WTC11 (cell line): Measurements from ENCODE around the gene MUC2. TPM values are rescaled to one million over a fixed set of nuclear protein-coding genes. Genes with fewer than 3 reads are reported as not detected.

Source experiments
- ATAC-seq: fragments of 200-7000 bp; cut with Tn5 transposase; 2 replicates; pipeline ENCODE4 v1.10.0; 2021; ENCODE audit warnings: mild to moderate bottlenecking, moderate library complexity
- CTCF ChIA-PET: fragments of 300-600 bp; sonication (Branson Sonifier 250); formaldehyde crosslinking; loops from one replicate; lab custom pipeline; 2021; ENCODE audit warnings: antibody characterized with exemption; lab: Charles Lee
- POLR2A ChIA-PET: fragments of 350-600 bp; sonication (Branson Sonifier 250); formaldehyde crosslinking; loops from one replicate; lab custom pipeline; 2021; ENCODE audit warnings: antibody characterized with exemption; lab: Charles Lee
- DNase-seq: peaks from one replicate; pipeline ENCODE4 v3.0.0; 2021; ENCODE audit warnings: low spot score
- H3K27ac Mint-ChIP-seq: 2 replicates; pipeline ENCODE4 v1.8.0; 2021; ENCODE audit warnings: mixed read lengths
- H3K27me3 Mint-ChIP-seq: 2 replicates; pipeline ENCODE4 v1.8.0; 2021; ENCODE audit warnings: low read depth, mild to moderate bottlenecking, moderate library complexity, mixed read lengths
- H3K36me3 Mint-ChIP-seq: 2 replicates; pipeline ENCODE4 v1.8.0; 2021; ENCODE audit warnings: mixed read lengths
- H3K4me1 Mint-ChIP-seq: 2 replicates; pipeline ENCODE4 v1.8.0; 2022; ENCODE audit warnings: mixed read lengths
- H3K4me3 Mint-ChIP-seq: 2 replicates; pipeline ENCODE4 v1.8.0; 2021; ENCODE audit warnings: mild to moderate bottlenecking, moderate library complexity, mixed read lengths
- H3K9me3 Mint-ChIP-seq: 2 replicates; pipeline ENCODE4 v1.8.0; 2021; ENCODE audit warnings: mixed read lengths
- CREB1 ChIP-seq: sonication (generic); formaldehyde crosslinking; IDR thresholded peaks from 2 replicates; pipeline ENCODE4 v1.8.0; 2023; ENCODE audit warnings: mild to moderate bottlenecking, missing genetic modification reagents
- EMX1 ChIP-seq: fragments of 250-450 bp; sonication (Bioruptor Pico); IDR thresholded peaks from 2 replicates; pipeline ENCODE4 v1.8.0; 2021; ENCODE audit warnings: mild to moderate bottlenecking
- GTF2I ChIP-seq: fragments of 250-450 bp; sonication (Bioruptor Pico); conservative IDR thresholded peaks from 2 replicates; pipeline ENCODE4 v1.4.0; 2021; ENCODE audit warnings: mild to moderate bottlenecking
- JUN ChIP-seq: sonication (generic); formaldehyde crosslinking; IDR thresholded peaks from 2 replicates; pipeline ENCODE4 v1.8.0; 2023; ENCODE audit warnings: mild to moderate bottlenecking, missing genetic modification reagents
- MXD4 ChIP-seq: fragments of 250-450 bp; sonication (Bioruptor Pico); IDR thresholded peaks from 2 replicates; pipeline ENCODE4 v1.8.0; 2021; ENCODE audit warnings: mild to moderate bottlenecking, moderate library complexity, borderline replicate concordance
- MYBL2 ChIP-seq: sonication (generic); formaldehyde crosslinking; IDR thresholded peaks from 2 replicates; pipeline ENCODE4 v1.8.1; 2023; ENCODE audit warnings: mild to moderate bottlenecking, moderate library complexity, missing genetic modification reagents
- NR1H2 ChIP-seq: sonication (generic); formaldehyde crosslinking; IDR thresholded peaks from 2 replicates; pipeline ENCODE4 v1.9.0; 2021; ENCODE audit warnings: mild to moderate bottlenecking, moderate library complexity, missing genetic modification reagents
- RELA ChIP-seq: sonication (generic); formaldehyde crosslinking; IDR thresholded peaks from 2 replicates; pipeline ENCODE4 v1.8.1; 2022; ENCODE audit warnings: missing genetic modification reagents, mild to moderate bottlenecking, borderline replicate concordance
- SMAD4 ChIP-seq: sonication (generic); formaldehyde crosslinking; IDR thresholded peaks from 2 replicates; pipeline ENCODE4 v1.8.0; 2022; ENCODE audit warnings: mild to moderate bottlenecking, missing genetic modification reagents
- TEAD1 ChIP-seq: sonication (generic); formaldehyde crosslinking; IDR thresholded peaks from 2 replicates; pipeline ENCODE4 v1.8.0; 2022; ENCODE audit warnings: mild to moderate bottlenecking, missing genetic modification reagents
- total RNA-seq: library from RNA; stranded (reverse); gene quantifications from 3 replicates; pipeline ENCODE4 v1.2.3, GENCODE V29; 2021
- TF ChIP-seq, protein P1 (sequence below): sonication (generic); formaldehyde crosslinking; IDR thresholded peaks from 2 replicates; pipeline ENCODE4 v1.8.1; 2023; ENCODE audit warnings: mild to moderate bottlenecking, missing genetic modification reagents
- TF ChIP-seq, protein P2 (sequence below): sonication (generic); formaldehyde crosslinking; IDR thresholded peaks from 2 replicates; pipeline ENCODE4 v1.8.1; 2023; ENCODE audit warnings: mild to moderate bottlenecking, missing genetic modification reagents, borderline replicate concordance
- TF ChIP-seq, protein P3 (sequence below): fragments of 250-450 bp; sonication (Bioruptor Pico); IDR thresholded peaks from 2 replicates; pipeline ENCODE4 v1.9.0; 2021; ENCODE audit warnings: mild to moderate bottlenecking
- TF ChIP-seq, protein P4 (sequence below): sonication (generic); formaldehyde crosslinking; IDR thresholded peaks from 2 replicates; pipeline ENCODE4 v1.8.1; 2023; ENCODE audit warnings: mild to moderate bottlenecking, moderate library complexity, missing genetic modification reagents
- TF ChIP-seq, protein P5 (sequence below): sonication (generic); formaldehyde crosslinking; IDR thresholded peaks from 2 replicates; pipeline ENCODE4 v1.8.0; 2022; ENCODE audit warnings: mild to moderate bottlenecking, missing genetic modification reagents

Gene MUC2
- total RNA-seq, 1 experiment from 2014 or later: 0.22 TPM

DNA sequence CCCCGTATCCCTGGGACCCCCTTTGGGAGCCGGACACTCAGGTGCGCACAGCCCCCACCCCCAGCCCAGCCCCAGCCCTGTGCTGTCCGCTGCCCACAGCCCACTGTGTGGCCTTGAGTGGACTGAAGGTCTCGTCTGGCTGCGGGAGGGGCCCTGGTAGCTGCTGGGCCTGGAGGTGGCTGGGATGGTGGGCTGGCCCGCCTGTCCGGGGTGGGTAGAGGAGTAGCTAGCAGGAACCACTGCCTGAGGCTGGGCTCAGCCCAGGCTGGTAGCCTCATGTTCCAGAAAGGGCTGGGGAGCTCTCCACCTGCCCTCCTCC is 33.6 kb upstream of the MUC2 start:
- CTCF ChIA-PET: interaction anchor here (1.0 kb wide), 1 partner anchor 10 kb away, joined by 4 read pairs; no protein-coding TSS in a partner anchor

DNA sequence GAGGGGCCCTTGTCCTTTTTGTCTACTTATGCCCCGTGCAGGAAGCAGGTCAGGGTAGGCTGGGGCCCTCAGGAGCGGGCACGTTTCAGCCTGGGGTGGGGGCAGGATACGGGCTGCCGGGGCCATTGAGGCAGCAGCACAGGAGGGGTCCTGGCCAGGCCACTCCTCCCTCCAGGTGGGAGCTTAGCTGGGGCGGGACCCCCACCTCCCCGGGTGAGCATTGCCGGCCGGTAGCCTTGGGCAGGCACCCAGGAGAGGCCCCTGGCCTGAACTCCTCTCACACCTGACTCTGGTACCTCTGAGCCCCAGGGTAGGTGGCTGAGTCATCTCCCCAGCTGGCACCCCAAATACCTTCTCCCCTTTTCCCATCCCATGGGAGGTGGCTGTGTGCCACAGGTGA is 33.2 kb upstream of the MUC2 start:
- no peak overlapping the region for H3K4me3 Mint-ChIP-seq
- TF ChIP-seq SMAD4 (CRISPR knock-in tag) (no peak), EMX1 (CRISPR knock-in tag) (no peak), GTF2I (CRISPR knock-in tag) (no peak), MXD4 (CRISPR knock-in tag) (no peak), RELA (no peak), NR1H2 (CRISPR knock-in tag) (no peak), JUN (no peak), CREB1 (CRISPR knock-in tag) (no peak)
- TF ChIP-seq, protein P1, sequence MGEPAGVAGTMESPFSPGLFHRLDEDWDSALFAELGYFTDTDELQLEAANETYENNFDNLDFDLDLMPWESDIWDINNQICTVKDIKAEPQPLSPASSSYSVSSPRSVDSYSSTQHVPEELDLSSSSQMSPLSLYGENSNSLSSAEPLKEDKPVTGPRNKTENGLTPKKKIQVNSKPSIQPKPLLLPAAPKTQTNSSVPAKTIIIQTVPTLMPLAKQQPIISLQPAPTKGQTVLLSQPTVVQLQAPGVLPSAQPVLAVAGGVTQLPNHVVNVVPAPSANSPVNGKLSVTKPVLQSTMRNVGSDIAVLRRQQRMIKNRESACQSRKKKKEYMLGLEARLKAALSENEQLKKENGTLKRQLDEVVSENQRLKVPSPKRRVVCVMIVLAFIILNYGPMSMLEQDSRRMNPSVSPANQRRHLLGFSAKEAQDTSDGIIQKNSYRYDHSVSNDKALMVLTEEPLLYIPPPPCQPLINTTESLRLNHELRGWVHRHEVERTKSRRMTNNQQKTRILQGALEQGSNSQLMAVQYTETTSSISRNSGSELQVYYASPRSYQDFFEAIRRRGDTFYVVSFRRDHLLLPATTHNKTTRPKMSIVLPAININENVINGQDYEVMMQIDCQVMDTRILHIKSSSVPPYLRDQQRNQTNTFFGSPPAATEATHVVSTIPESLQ (CRISPR knock-in tag): no peak
- TF ChIP-seq, protein P2, sequence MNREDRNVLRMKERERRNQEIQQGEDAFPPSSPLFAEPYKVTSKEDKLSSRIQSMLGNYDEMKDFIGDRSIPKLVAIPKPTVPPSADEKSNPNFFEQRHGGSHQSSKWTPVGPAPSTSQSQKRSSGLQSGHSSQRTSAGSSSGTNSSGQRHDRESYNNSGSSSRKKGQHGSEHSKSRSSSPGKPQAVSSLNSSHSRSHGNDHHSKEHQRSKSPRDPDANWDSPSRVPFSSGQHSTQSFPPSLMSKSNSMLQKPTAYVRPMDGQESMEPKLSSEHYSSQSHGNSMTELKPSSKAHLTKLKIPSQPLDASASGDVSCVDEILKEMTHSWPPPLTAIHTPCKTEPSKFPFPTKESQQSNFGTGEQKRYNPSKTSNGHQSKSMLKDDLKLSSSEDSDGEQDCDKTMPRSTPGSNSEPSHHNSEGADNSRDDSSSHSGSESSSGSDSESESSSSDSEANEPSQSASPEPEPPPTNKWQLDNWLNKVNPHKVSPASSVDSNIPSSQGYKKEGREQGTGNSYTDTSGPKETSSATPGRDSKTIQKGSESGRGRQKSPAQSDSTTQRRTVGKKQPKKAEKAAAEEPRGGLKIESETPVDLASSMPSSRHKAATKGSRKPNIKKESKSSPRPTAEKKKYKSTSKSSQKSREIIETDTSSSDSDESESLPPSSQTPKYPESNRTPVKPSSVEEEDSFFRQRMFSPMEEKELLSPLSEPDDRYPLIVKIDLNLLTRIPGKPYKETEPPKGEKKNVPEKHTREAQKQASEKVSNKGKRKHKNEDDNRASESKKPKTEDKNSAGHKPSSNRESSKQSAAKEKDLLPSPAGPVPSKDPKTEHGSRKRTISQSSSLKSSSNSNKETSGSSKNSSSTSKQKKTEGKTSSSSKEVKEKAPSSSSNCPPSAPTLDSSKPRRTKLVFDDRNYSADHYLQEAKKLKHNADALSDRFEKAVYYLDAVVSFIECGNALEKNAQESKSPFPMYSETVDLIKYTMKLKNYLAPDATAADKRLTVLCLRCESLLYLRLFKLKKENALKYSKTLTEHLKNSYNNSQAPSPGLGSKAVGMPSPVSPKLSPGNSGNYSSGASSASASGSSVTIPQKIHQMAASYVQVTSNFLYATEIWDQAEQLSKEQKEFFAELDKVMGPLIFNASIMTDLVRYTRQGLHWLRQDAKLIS: no peak
- TF ChIP-seq, protein P3, sequence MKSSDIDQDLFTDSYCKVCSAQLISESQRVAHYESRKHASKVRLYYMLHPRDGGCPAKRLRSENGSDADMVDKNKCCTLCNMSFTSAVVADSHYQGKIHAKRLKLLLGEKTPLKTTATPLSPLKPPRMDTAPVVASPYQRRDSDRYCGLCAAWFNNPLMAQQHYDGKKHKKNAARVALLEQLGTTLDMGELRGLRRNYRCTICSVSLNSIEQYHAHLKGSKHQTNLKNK (CRISPR knock-in tag): no peak
- TF ChIP-seq, protein P4, sequence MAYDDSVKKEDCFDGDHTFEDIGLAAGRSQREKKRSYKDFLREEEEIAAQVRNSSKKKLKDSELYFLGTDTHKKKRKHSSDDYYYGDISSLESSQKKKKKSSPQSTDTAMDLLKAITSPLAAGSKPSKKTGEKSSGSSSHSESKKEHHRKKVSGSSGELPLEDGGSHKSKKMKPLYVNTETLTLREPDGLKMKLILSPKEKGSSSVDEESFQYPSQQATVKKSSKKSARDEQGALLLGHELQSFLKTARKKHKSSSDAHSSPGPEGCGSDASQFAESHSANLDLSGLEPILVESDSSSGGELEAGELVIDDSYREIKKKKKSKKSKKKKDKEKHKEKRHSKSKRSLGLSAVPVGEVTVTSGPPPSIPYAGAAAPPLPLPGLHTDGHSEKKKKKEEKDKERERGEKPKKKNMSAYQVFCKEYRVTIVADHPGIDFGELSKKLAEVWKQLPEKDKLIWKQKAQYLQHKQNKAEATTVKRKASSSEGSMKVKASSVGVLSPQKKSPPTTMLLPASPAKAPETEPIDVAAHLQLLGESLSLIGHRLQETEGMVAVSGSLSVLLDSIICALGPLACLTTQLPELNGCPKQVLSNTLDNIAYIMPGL (CRISPR knock-in tag): no peak

More for the DNA sequence above, 33.6 kb upstream of the MUC2 start:
- POLR2A ChIA-PET: no interaction called here
- no peak overlapping the region for H3K27ac Mint-ChIP-seq
- no peaks in the 10 kb centered on the region for H3K4me1 Mint-ChIP-seq
- no peak overlapping the region for H3K4me3 Mint-ChIP-seq
- ATAC-seq (no peak), DNase-seq (no peak)
- TF ChIP-seq, protein P2: no peak
- TF ChIP-seq MYBL2 (CRISPR knock-in tag): no peak
- TF ChIP-seq, protein P5, sequence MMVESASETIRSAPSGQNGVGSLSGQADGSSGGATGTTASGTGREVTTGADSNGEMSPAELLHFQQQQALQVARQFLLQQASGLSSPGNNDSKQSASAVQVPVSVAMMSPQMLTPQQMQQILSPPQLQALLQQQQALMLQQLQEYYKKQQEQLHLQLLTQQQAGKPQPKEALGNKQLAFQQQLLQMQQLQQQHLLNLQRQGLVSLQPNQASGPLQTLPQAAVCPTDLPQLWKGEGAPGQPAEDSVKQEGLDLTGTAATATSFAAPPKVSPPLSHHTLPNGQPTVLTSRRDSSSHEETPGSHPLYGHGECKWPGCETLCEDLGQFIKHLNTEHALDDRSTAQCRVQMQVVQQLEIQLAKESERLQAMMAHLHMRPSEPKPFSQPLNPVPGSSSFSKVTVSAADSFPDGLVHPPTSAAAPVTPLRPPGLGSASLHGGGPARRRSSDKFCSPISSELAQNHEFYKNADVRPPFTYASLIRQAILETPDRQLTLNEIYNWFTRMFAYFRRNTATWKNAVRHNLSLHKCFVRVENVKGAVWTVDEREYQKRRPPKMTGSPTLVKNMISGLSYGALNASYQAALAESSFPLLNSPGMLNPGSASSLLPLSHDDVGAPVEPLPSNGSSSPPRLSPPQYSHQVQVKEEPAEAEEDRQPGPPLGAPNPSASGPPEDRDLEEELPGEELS (CRISPR knock-in tag): no peak
- no peak for TF ChIP-seq SMAD4 (CRISPR knock-in tag)
- TF ChIP-seq TEAD1 (CRISPR knock-in tag): no peak
- no peak for TF ChIP-seq CREB1 (CRISPR knock-in tag)
- TF ChIP-seq, protein P3 (CRISPR knock-in tag): no peak
- no peak for TF ChIP-seq GTF2I (CRISPR knock-in tag)
- H3K9me3 Mint-ChIP-seq: peaks cover 6% of the 10 kb centered on the region
- H3K36me3 Mint-ChIP-seq: no peaks in the 10 kb centered on the region
- no peaks in the 10 kb centered on the region; the same call in 1 of the 2 replicates for H3K27me3 Mint-ChIP-seq

More for the DNA sequence above, 33.2 kb upstream of the MUC2 start:
- Mint-ChIP-seq H3K27me3 (no peaks in the 10 kb centered on the region; the same call in 1 of the 2 replicates), H3K4me1 (no peaks in the 10 kb centered on the region), H3K9me3 (peaks cover 6% of the 10 kb centered on the region), H3K36me3 (no peaks in the 10 kb centered on the region), H3K27ac (no peak overlapping the region)
- ATAC-seq: no peak
- CTCF ChIA-PET: interaction anchor here (1.0 to 1.4 kb wide), 2 partner anchors 10 to 193 kb away, joined by 4 to 6 read pairs; no protein-coding TSS in a partner anchor
- no peak for DNase-seq
- POLR2A ChIA-PET: no interaction called here
